Neuron (in vitro differentiated cells): ENCODE results near the gene CSRNP2.
"Not testable (repeated sequence)": the region's sequence is repeated elsewhere in the genome, so short reads cannot be mapped to it uniquely, and the experiment has no call there.

Source experiments
- H2AFZ ChIP-seq: one replicate; pipeline ENCODE4 v1.6.1; 2013; ENCODE audit warnings: low read depth, mild to moderate bottlenecking, inconsistent platforms, low read length, moderate library complexity
- H3K27me3 ChIP-seq: one replicate; pipeline ENCODE4 v1.6.1; 2013; ENCODE audit warnings: low read length; ENCODE audit not compliant: insufficient read depth
- H3K36me3 ChIP-seq: one replicate; pipeline ENCODE4 v1.6.1; 2013; ENCODE audit warnings: low read length; ENCODE audit not compliant: insufficient read depth
- H3K4me1 ChIP-seq: one replicate; pipeline ENCODE4 v1.6.1; 2013; ENCODE audit warnings: low read length; ENCODE audit not compliant: insufficient read depth
- H3K4me3 ChIP-seq: 2 replicates; pipeline ENCODE4 v1.5.1; 2013; ENCODE audit warnings: mild to moderate bottlenecking, low read length, moderate library complexity
- H3K9me3 ChIP-seq: one replicate; pipeline ENCODE4 v1.6.1; 2013; ENCODE audit warnings: low read length

CSRNP2 gene

DNA sequence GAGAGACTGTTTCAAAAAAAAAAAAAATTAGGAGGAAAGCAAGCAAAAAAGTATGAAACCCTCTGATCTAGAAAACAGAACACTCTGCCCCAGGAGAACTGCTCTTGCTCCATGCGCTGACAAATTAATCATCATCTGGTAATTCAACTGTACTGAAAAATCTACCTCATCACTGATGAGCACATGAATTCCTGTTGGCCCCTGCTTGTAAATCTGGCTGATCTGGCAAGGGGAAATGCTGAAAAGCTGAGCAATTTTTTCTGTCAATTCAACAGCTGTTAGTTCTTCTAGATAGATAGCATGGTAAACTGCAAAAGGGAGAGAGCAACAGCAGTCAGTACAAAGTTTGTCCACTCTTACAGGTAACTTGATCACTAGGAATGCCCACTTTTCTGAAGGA is 15.2 kb upstream of the CSRNP2 start:
- Histone ChIP-seq H2AFZ (no peak overlapping the region), H3K4me3 (no peak overlapping the region), H3K9me3 (no peaks in the 10 kb centered on the region), H3K27me3 (no peaks in the 10 kb centered on the region), H3K4me1 (no peaks in the 10 kb centered on the region), H3K36me3 (peaks cover 62% of the 10 kb centered on the region)

DNA sequence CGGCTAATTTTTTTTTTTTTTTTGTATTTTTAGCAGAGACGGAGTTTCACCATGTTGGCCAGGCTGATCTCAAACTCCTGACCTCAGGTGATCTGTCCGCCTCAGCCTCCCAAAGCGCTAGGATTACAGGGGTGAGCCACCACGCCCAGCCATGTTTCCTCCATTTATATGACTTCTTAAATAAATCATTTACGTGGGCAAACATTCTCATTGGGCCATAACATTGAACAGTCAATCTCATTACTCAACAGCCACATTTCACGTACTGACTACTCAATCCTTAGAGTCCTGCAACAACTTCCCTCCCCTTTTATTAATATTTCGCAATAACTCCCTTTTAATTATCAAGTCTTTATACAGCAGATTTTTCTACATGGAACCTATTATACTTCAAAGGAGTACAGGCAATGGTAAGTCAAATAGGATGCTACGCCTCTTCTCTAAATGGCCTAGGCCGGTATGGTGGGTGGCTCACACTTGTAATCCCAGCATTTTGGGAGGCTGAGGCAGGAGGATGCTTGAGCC is 7.4 kb upstream of the CSRNP2 start:
- peaks cover 22% of the 10 kb centered on the region for H3K36me3 ChIP-seq
- no peaks in the 10 kb centered on the region for H3K27me3 ChIP-seq
- H2AFZ ChIP-seq = no peak overlapping the region
- no peaks in the 10 kb centered on the region for H3K4me1 ChIP-seq
- H3K9me3 ChIP-seq = no peaks in the 10 kb centered on the region
- no peak overlapping the region for H3K4me3 ChIP-seq

DNA sequence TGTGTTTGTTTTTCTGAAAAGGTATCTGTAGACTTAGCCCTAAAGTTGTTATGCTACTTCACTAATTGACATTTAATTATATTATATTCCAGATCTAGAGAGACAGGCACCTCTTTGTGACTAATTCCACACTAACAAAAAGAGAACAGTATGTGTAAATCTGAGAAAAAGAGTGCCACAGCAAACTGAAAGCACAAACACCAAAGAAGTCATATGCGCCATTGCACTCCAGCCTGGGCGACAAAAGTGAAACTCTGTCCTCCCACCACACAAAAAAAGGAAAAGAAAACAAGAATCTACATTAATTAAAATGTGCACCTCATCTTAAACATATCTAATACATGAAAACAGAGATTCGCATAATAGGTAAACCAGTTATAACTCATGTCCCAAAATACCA is 4.4 kb upstream of the CSRNP2 start:
- Histone ChIP-seq H3K27me3 (no peaks in the 10 kb centered on the region), H3K4me1 (peaks cover 2% of the 10 kb centered on the region), H3K4me3 (no peak overlapping the region), H3K9me3 (no peaks in the 10 kb centered on the region), H2AFZ (no peak overlapping the region), H3K36me3 (peaks cover 6% of the 10 kb centered on the region)

DNA sequence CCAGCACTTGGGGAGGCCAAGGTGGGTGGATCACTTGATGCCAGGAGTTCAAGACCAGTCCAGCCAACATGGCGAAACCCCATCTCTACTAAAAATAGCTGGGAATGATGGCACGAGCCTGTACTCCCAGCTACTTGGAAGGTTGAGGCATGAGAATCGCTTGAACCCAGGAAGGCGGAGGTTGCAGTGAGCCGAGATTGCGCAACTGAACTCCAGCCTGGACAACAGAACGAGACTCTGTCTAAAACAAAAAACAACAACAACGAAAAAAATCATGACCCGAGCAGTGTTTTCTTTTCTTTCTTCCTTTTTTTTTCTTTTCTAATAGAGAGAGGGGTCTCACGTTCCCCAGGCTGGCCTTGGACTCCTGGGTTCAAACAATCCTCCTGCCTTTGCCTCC is 3.5 kb upstream of the CSRNP2 start:
- Histone ChIP-seq H3K27me3 (no peaks in the 10 kb centered on the region), H3K9me3 (no peaks in the 10 kb centered on the region), H3K36me3 (peaks cover 4% of the 10 kb centered on the region), H3K4me1 (peaks cover 7% of the 10 kb centered on the region), H3K4me3 (no peak overlapping the region), H2AFZ (no peak overlapping the region)

DNA sequence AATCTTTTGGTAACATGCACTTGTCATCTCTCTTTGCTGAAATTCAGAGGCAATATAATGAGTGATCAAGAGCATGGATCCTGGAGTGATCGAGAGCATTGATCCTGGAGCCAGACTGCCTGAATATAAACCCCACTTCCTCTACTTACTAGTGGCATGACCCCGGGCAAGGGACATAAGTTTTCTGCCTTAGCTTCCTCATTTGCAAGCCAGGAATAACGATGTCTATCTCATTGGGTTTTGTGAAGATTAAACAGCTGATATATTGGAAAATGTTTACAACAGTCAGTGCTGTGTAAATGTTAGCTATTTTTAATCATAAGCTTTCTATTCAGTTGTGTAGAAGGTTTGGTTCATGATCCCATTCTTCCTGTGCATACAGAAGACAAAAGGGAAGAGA is 2.4 kb upstream of the CSRNP2 start:
- Histone ChIP-seq H2AFZ (no peak overlapping the region), H3K4me3 (no peak overlapping the region), H3K27me3 (no peaks in the 10 kb centered on the region), H3K9me3 (no peaks in the 10 kb centered on the region), H3K36me3 (no peaks in the 10 kb centered on the region), H3K4me1 (peaks cover 15% of the 10 kb centered on the region)

DNA sequence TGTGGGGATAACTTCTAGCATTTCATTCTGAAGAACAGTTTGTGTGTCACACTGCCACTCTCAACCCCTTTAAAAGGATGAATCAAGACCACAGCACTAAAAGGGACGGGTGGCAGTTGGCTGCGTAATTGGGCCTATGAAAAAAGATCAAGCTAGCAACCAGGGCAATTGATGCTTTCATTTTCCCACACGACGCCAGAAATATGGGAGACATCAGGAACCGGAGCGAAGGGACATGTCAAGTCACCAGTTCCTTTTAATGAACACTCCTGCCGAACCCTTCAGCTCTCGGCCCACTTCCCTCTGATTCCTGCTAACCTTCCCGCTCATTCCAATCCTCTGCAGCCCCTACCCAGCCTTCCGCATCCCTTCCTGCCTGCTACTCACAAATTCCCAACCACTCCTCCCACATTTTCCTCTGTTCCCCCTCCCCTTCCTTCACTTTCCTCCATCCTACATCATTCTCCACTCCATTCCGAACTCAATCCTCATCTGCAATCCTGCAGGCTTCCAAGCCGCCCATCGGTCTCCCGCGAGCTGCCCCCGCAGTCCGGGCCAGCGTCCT is 753 bp downstream of the CSRNP2 start:
- Histone ChIP-seq H2AFZ (peak overlapping the region; percentile 47), H3K9me3 (no peaks in the 10 kb centered on the region), H3K4me3 (peak overlapping the region; percentile 77), H3K36me3 (no peaks in the 10 kb centered on the region), H3K27me3 (no peaks in the 10 kb centered on the region), H3K4me1 (peaks cover 15% of the 10 kb centered on the region)

DNA sequence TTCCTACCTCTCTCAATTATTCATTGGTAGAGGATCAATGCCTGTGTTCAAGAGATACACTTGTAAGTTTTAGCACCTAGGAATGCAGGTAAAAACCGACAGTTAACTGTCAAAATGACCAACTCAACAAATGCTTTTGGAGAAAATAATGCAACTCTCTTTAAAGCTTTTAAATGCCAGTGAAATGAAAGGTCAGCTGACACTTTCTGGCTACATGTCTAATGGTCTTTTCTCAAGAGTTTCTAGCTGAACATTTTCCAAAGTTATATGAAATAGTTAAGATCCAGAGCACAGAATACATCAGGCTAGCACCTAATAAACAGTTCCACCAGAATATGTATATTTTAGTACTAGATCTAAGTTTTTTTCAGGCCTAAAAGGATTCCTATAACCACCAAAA is 2.0 kb downstream of the CSRNP2 start:
- Histone ChIP-seq H2AFZ (no peak overlapping the region), H3K4me3 (peak overlapping the region; percentile 77), H3K9me3 (no peaks in the 10 kb centered on the region), H3K36me3 (no peaks in the 10 kb centered on the region), H3K4me1 (peaks cover 15% of the 10 kb centered on the region), H3K27me3 (no peaks in the 10 kb centered on the region)

DNA sequence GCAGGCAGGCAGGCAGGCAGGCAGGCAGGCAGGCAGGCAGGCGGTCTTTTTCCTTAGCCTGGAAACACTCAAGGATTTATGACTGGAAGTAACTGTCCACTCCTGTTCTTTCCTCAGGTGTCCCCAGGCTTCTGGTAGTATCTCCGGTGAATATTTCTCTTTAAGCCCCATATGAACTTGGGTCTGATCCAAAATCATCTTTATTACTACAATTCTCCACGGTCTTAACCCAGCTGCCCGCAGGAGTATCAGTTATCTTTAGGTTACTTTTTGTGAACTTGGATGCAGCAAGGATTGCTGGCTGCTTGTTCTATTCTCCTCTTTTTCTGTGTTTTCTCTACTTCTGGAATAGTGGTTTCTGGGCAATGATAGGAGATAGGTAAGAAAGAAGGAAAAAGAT is 3.3 kb downstream of the CSRNP2 start:
- H2AFZ ChIP-seq = no peak overlapping the region
- H3K9me3 ChIP-seq = no peaks in the 10 kb centered on the region
- no peak overlapping the region for H3K4me3 ChIP-seq
- no peaks in the 10 kb centered on the region for H3K27me3 ChIP-seq
- H3K36me3 ChIP-seq = peaks cover 2% of the 10 kb centered on the region
- peaks cover 15% of the 10 kb centered on the region for H3K4me1 ChIP-seq

DNA sequence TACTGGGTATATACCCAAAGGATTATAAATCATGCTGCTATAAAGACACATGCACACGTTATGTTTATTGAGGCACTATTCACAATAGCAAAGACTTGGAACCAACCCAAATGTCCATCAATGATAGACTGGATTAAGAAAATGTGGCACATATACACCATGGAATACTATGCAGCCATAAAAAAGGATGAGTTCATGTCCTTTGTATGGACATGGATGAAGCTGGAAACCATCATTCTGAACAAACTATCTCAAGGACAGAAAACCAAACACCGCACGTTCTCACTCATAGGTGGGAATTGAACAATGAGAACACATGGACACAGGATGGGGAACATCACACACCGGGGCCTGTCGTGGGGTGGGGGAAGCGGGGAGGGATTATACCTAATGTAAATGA is 4.5 kb downstream of the CSRNP2 start:
- H3K4me3 ChIP-seq, H3K9me3 ChIP-seq, H3K36me3 ChIP-seq, H3K27me3 ChIP-seq, H2AFZ ChIP-seq: not testable (repeated sequence)
- H3K4me1 ChIP-seq = peaks cover 15% of the 10 kb centered on the region

DNA sequence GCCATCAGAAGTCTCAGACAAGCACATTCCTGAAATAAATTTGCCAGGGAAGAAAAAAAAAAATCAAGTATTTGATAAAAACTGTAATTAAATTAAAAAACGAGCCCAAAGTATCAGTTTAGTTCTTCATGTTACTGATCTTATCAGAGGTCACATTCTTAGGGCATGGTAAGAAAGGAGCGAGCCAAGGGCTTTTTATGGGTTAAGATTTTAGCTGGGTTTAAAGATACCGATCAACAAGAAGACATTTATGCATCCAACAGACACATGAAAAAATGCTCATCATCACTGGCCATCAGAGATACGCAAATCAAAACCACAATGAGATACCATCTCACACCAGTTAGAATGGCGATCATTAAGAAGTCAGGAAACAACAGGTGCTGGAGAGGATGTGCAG is 5.0 kb downstream of the CSRNP2 start:
- not testable (repeated sequence) for H3K9me3 ChIP-seq, H2AFZ ChIP-seq, H3K27me3 ChIP-seq, H3K4me3 ChIP-seq
- Histone ChIP-seq H3K4me1 (peaks cover 12% of the 10 kb centered on the region), H3K36me3 (peaks cover 10% of the 10 kb centered on the region)

DNA sequence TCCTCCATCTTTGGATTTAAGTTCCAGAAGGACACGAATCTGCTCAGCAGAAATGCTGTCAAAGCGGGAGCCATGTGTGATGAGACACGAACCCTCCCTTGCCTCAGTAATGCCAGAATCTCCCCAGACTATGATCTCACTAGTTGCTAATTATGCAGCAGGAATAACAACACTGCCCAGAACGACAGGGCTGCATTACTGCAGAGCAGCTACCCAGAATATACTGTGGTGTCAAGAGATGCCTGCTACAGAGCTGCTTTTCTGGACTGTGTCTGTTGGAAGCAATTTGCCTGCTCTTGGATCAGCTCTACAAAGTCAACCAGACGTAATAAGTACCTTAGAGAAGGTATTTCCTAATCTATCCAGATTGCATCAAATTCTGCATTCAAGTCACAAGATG is 5.5 kb downstream of the CSRNP2 start:
- Histone ChIP-seq H3K4me1 (peaks cover 12% of the 10 kb centered on the region), H3K9me3 (no peaks in the 10 kb centered on the region), H2AFZ (no peak overlapping the region), H3K4me3 (no peak overlapping the region), H3K27me3 (no peaks in the 10 kb centered on the region), H3K36me3 (peaks cover 13% of the 10 kb centered on the region)

DNA sequence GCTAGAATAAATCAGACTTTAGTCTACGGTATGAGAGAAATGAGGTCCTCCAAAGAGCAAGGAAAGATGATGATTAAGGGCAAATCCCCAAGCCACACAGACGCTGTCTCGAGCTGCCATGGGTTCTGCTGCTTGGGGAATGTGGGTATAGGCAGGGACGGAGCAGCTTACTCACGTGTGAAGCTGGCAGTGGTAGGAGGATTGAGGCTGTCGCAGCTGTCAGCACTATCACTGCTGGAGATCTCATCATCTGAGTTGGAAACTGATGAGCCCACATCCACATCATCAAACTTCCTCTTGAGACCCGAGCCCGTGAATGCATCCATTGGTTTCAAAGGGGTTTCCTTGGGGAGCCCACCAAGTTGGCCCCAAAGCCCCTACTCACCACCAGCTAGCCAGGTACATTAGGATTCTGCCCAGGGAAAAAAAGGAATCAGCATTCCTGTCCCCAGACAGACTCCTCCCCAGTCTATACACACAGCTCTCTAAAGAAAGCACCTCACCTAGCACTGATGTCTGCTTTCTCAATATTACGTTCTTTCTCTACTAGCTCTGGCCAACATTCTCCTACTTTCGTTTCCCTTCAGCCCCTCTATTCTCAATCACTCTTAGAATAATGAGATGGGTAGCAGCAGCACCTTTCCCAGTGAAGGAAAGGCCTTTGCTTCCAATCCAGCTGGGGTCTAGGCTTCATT is 7.0 kb downstream of the CSRNP2 start:
- no peaks in the 10 kb centered on the region for H3K9me3 ChIP-seq
- H3K36me3 ChIP-seq = peaks cover 27% of the 10 kb centered on the region
- H3K27me3 ChIP-seq = no peaks in the 10 kb centered on the region
- H2AFZ ChIP-seq = no peak overlapping the region
- H3K4me1 ChIP-seq = peaks cover 2% of the 10 kb centered on the region
- no peak overlapping the region for H3K4me3 ChIP-seq

DNA sequence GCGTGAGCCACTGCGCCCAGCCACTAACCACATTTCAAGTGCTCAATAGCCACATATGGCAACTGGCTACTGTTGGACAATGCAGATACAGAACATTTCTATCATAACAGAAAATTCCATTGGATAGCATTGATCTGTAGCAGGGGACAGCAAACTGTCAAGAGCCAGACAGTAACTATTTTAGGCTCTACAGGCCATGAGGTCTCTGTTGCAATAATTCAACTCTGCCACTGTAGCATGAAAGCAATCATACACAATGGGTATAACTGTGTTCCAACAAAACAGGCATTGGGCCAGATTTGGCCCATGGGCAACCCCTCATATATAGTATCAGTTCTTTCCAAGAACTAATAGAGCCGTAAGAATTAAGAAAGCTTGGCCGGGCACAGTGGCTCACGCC is 8.0 kb downstream of the CSRNP2 start:
- no peaks in the 10 kb centered on the region for H3K27me3 ChIP-seq
- H3K9me3 ChIP-seq = no peaks in the 10 kb centered on the region
- no peak overlapping the region for H3K4me3 ChIP-seq
- no peak overlapping the region for H2AFZ ChIP-seq
- H3K36me3 ChIP-seq = peaks cover 34% of the 10 kb centered on the region
- H3K4me1 ChIP-seq = no peaks in the 10 kb centered on the region

DNA sequence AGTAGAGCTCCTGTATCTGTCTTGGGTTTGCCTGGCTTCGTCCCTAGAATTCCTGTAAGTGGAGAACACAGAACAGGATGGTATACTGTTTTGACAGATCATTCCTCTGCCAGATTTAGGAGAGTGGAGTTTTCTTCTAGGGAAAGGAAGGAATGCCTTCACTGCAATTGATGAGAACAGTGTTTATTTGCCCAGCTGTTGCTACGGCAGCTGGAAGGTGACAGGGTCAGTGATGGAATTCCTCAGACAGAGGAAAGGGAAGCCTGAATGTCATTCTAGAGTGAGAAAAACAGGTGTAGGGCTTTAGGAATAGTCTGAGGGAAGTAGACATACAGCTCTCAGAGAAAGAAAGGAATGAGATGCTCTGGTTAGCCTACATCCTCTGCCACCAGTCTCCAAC is 11.7 kb downstream of the CSRNP2 start:
- H3K36me3 ChIP-seq = peaks cover 54% of the 10 kb centered on the region
- no peaks in the 10 kb centered on the region for H3K4me1 ChIP-seq
- no peaks in the 10 kb centered on the region for H3K27me3 ChIP-seq
- H3K4me3 ChIP-seq = no peak overlapping the region
- no peaks in the 10 kb centered on the region for H3K9me3 ChIP-seq
- H2AFZ ChIP-seq = no peak overlapping the region
